K562 (cell line): Measurements from ENCODE around the gene PXN. TPM values are rescaled to one million over a fixed set of nuclear protein-coding genes. Genes with fewer than 3 reads are reported as not detected.

ENCODE experiments used
- ETS2 ChIP-seq: IDR thresholded peaks from 2 replicates; pipeline ENCODE4 v1.6.1; 2016; ENCODE audit warnings: borderline replicate concordance, missing genetic modification characterization, mild to moderate bottlenecking, moderate library complexity, missing compliant biosample characterization; ENCODE audit not compliant: poor library complexity, severe bottlenecking
- ETV5 ChIP-seq: sonication (generic); formaldehyde crosslinking; IDR thresholded peaks from 2 replicates; pipeline ENCODE4 v1.4.0; 2020; ENCODE audit warnings: low read depth, mild to moderate bottlenecking, missing genetic modification reagents
- HNRNPLL ChIP-seq: fragments of 200-400 bp; formaldehyde crosslinking; IDR thresholded peaks from 2 replicates; pipeline ENCODE4 v1.6.1; 2017; ENCODE audit warnings: low read length, low read depth, mild to moderate bottlenecking; ENCODE audit not compliant: poor library complexity, severe bottlenecking
- KLF1 ChIP-seq: fragments of 450-650 bp; IDR thresholded peaks from 2 replicates; pipeline ENCODE4 v1.6.1; 2016; ENCODE audit warnings: missing genetic modification characterization, missing compliant biosample characterization
- MLLT1 ChIP-seq, 2 experiments: fragments of 450-650 bp; IDR thresholded peaks; 2 replicates each; pipeline ENCODE4 v1.6.1; 2016
- NELFE ChIP-seq: IDR thresholded peaks from 2 replicates; pipeline ENCODE4 v1.6.1; 2011; ENCODE audit warnings: mild to moderate bottlenecking; ENCODE audit not compliant: insufficient read depth, insufficient read length
- PCBP2 ChIP-seq: fragments of 200-400 bp; formaldehyde crosslinking; IDR thresholded peaks from 2 replicates; pipeline ENCODE4 v1.6.1; 2018; ENCODE audit warnings: low read length, low read depth, mild to moderate bottlenecking, moderate library complexity; ENCODE audit not compliant: poor library complexity, severe bottlenecking
- POLR2A ChIP-seq: fragments of 450-650 bp; conservative IDR thresholded peaks from 2 replicates; pipeline ENCODE4 v1.6.1; 2016
- RBM15 ChIP-seq: fragments of 200-400 bp; formaldehyde crosslinking; IDR thresholded peaks from 2 replicates; pipeline ENCODE4 v1.6.1; 2018; ENCODE audit warnings: mild to moderate bottlenecking, low read length, moderate library complexity; ENCODE audit not compliant: insufficient read depth
- RERE ChIP-seq: sonication (generic); formaldehyde crosslinking; IDR thresholded peaks from 2 replicates; pipeline ENCODE4 v1.8.0; 2023; ENCODE audit warnings: missing genetic modification reagents, mild to moderate bottlenecking, borderline replicate concordance
- TFAP4 ChIP-seq: sonication (generic); formaldehyde crosslinking; IDR thresholded peaks from 2 replicates; pipeline ENCODE4 v1.8.0; 2022; ENCODE audit warnings: missing genetic modification reagents, mild to moderate bottlenecking, moderate library complexity, borderline replicate concordance
- VEZF1 ChIP-seq: fragments of 200-800 bp; sonication (Bioruptor generic); IDR thresholded peaks from 2 replicates; pipeline ENCODE4 v1.6.1; 2017; ENCODE audit warnings: missing genetic modification characterization, missing compliant biosample characterization
- polyA plus RNA-seq, 8 experiments: library from polyadenylated mRNA; depleted of rRNA in 4 of 8; stranded (reverse) in 5 of 8; unstranded in 3 of 8; fragments of >200 nt; fragmentation: Nextera tagmentation in 2 of 8; fragmentation: Illumina TruSeq in 1 of 8; extraction: Ambion mirVana in 2 of 8; extraction: Trizol in 1 of 8; gene quantifications; 2 replicates each; pipeline versions ENCODE4 v1.2.1 to v1.2.3, GENCODE V29; 2011 to 2014; ENCODE audit warnings: inconsistent platforms in 1 of 8, missing spikeins in 1 of 8
- total RNA-seq, 7 experiments: library from RNA; depleted of rRNA in 6 of 7; stranded (reverse); fragments of >200 nt in 6 of 7; fragmentation: Illumina TruSeq in 2 of 7; extraction: Trizol in 2 of 7; gene quantifications; 2 replicates each; pipeline versions ENCODE4 v1.2.1 to v1.2.3, GENCODE V29; 2011 to 2021; ENCODE audit warnings: low replicate concordance in 1 of 7

PXN gene
- total and polyA plus RNA-seq, 9 of the 15 experiments (the other 6 are each of a cell fraction or from before 2014, with no cell fraction given), result 4.0 to 74.1 (median 18.6) TPM

GRCh38 chr12:120230974-120231315 lies 34.6 kb downstream of the PXN start (continued):
- TF ChIP-seq TFAP4 (CRISPR knock-in tag) (no peak), ETS2 (tag) (no peak), NELFE (no peak), POLR2A (peak; percentile 41; the same call in 1 of the 2 replicates), RBM15 (no peak), MLLT1 (IDR thresholded peaks at IDR 0.05) (no peak), VEZF1 (CRISPR knock-in tag) (peak; percentile 6; the same call in 1 of the 2 replicates), KLF1 (tag) (no peak), ETV5 (CRISPR knock-in tag) (no peak), PCBP2 (no peak), HNRNPLL (no peak), RERE (CRISPR knock-in tag) (no peak)
